ENCODE measurements around the gene SRMS.
A peak's percentile ranks its signal among the peaks of the same experiment; 100 is the strongest.

SRMS gene

DNA sequence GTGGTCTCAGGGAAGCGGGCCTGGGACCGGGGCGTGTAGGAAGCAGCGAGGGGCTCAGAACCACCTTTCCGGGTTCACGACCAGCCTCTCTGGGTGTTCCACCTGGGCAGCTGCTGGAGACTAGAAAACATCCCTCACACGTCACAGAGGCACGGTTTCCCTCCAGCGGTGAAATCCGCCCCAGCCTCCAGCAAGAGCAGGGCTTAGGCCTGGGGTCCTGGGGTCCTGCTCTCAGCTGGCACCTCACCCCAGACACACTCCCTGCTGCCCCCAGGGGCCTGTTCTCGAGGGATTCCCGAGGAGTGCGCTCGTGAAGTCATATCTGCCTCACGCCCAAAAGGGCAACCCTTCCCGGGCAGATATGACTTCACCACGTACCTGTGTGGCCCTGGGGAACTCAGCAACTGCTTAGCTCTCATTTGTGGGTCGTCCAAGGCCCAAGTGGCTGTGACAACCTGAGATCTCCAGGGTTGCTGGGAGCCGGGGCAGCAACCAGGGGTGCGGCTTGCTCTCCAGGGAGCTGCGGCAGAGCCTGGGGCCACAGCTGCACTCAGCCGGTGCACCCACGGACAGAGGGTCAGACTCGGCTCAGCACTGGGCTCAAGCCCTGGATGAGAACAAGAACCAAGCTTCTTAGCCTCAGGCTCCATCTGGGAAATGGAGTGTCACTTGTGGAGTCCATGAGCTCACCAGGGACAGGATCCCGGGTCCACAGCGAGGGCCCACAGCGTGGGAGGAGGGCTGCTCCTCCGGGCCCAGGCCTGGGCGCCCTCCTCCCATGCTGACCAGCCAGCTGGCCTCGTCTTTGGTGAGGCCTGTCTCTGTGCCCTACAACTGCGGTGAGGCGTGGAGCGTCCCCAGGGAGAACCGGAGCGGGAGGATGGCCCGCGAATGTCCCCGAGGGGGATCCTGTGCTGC is 7.1 kb upstream of the SRMS start:
- H3K27ac ChIP-seq: no peak overlapping the region
- H3K4me2 ChIP-seq (ENCODE audit: low read length): no peak overlapping the region
- H3K79me2 ChIP-seq: no peaks in the 10 kb centered on the region

DNA sequence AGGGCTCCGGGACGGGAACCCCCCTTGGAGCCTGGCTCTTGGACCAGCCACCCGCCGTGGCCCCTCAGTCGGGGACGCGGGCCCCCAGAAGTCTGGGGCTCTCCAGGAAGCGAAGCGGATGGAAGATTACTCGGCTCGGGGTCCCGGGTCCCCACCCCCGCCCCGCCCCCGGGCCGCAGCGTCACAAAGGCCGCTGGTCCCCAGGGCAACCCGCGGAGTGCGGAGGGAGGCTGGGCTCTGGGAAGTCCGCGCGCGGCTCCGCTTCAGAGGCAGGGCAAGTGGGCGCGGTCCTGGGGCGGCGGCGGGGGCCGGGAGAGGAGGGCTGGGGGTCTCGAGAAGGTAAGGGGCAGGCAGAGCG is 6.4 kb upstream of the SRMS start, which contains the start of gene FNDC11:
FNDC11 (plus strand) TSS at position 227 of the 358 bp plus-strand sequence. CDS start 1,505 bp downstream, outside the sequence.
- H3K9me3 ChIP-seq (ENCODE audit: control insufficient read depth, low read length): no peaks in the 10 kb centered on the region
- peak within 1 kb of the TSS; percentile 70 for H3K4me2 ChIP-seq (ENCODE audit: low read length)
- TF ChIP-seq, protein P1, sequence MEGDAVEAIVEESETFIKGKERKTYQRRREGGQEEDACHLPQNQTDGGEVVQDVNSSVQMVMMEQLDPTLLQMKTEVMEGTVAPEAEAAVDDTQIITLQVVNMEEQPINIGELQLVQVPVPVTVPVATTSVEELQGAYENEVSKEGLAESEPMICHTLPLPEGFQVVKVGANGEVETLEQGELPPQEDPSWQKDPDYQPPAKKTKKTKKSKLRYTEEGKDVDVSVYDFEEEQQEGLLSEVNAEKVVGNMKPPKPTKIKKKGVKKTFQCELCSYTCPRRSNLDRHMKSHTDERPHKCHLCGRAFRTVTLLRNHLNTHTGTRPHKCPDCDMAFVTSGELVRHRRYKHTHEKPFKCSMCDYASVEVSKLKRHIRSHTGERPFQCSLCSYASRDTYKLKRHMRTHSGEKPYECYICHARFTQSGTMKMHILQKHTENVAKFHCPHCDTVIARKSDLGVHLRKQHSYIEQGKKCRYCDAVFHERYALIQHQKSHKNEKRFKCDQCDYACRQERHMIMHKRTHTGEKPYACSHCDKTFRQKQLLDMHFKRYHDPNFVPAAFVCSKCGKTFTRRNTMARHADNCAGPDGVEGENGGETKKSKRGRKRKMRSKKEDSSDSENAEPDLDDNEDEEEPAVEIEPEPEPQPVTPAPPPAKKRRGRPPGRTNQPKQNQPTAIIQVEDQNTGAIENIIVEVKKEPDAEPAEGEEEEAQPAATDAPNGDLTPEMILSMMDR (IDR thresholded peaks at IDR 0.05): no peak
- H3K27me3 ChIP-seq (ENCODE audit: control insufficient read depth, insufficient read depth, low read length): no peaks in the 10 kb centered on the region
- H3K4me3 ChIP-seq (ENCODE audit: low read depth, low read length): peak within 1 kb of the TSS; percentile 18
- no peak within 1 kb of the TSS for H3K27ac ChIP-seq
- no peaks in the 10 kb centered on the region for H3K36me3 ChIP-seq (ENCODE audit: control insufficient read depth, insufficient read depth, low read length)
- H3K4me1 ChIP-seq: peaks cover 4% of the 10 kb centered on the region
- H3K79me2 ChIP-seq: no peaks in the 10 kb centered on the region
- H3K9ac ChIP-seq: no peak within 1 kb of the TSS
- peak within 1 kb of the TSS; percentile 55 for H2AFZ ChIP-seq

More for the DNA sequence above, 7.1 kb upstream of the SRMS start:
- no peak overlapping the region for H2AFZ ChIP-seq
- H3K27me3 ChIP-seq (ENCODE audit: control insufficient read depth, insufficient read depth, low read length): no peaks in the 10 kb centered on the region
- H3K9ac ChIP-seq: no peak overlapping the region
- TF ChIP-seq, protein P1 (IDR thresholded peaks at IDR 0.05): no peak
- H3K4me3 ChIP-seq (ENCODE audit: low read depth, low read length): no peak overlapping the region
- no peaks in the 10 kb centered on the region for H3K36me3 ChIP-seq (ENCODE audit: control insufficient read depth, insufficient read depth, low read length)
- H3K9me3 ChIP-seq (ENCODE audit: control insufficient read depth, low read length): no peaks in the 10 kb centered on the region
- peaks cover 4% of the 10 kb centered on the region for H3K4me1 ChIP-seq

DNA sequence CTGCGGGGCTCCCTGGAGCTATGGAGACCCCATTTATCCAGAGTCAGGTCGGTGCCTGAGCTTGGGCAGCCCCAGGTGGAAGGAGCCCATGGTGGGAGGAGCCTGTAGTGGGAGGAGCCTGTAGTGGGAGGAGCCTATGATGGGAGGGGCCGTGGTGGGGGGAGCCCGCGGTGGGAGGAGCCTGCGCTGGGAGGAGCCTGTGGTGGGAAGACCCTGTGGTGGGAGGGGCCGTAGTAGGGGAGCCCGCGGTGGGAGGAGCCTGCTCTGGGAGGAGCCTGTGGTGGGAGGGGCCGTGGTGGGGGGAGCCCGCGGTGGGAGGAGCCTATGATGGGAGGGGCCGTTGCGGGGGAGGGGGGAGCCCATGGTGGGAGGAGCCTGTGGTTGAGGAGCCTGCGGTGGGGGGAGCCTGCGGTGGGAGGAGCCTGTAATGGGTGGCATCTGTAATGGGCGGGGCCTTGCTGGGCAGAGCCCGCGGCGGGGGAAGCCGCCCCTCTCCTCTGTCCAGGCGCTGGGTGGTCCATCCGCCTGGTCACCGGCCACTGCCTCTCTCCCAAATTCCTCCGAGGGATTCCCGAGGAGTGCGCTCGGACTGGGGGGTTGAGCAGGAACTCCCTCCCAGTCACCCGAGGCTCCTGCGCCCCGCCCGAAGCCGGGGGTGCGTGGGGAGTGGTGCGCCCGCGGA is 5.8 kb upstream of the SRMS start:
- TF ChIP-seq, protein P1 (IDR thresholded peaks at IDR 0.05): no peak
- peak overlapping the region; percentile 18 for H3K4me3 ChIP-seq (ENCODE audit: low read depth, low read length)
- H3K9me3 ChIP-seq (ENCODE audit: control insufficient read depth, low read length): no peaks in the 10 kb centered on the region
- peaks cover 4% of the 10 kb centered on the region for H3K4me1 ChIP-seq
- no peaks in the 10 kb centered on the region for H3K27me3 ChIP-seq (ENCODE audit: control insufficient read depth, insufficient read depth, low read length)
- H3K79me2 ChIP-seq: no peaks in the 10 kb centered on the region
- H2AFZ ChIP-seq: peak overlapping the region; percentile 55
- H3K4me2 ChIP-seq (ENCODE audit: low read length): peak overlapping the region; percentile 70
- H3K36me3 ChIP-seq (ENCODE audit: control insufficient read depth, insufficient read depth, low read length): no peaks in the 10 kb centered on the region
- H3K27ac ChIP-seq: no peak overlapping the region
- H3K9ac ChIP-seq: no peak overlapping the region

DNA sequence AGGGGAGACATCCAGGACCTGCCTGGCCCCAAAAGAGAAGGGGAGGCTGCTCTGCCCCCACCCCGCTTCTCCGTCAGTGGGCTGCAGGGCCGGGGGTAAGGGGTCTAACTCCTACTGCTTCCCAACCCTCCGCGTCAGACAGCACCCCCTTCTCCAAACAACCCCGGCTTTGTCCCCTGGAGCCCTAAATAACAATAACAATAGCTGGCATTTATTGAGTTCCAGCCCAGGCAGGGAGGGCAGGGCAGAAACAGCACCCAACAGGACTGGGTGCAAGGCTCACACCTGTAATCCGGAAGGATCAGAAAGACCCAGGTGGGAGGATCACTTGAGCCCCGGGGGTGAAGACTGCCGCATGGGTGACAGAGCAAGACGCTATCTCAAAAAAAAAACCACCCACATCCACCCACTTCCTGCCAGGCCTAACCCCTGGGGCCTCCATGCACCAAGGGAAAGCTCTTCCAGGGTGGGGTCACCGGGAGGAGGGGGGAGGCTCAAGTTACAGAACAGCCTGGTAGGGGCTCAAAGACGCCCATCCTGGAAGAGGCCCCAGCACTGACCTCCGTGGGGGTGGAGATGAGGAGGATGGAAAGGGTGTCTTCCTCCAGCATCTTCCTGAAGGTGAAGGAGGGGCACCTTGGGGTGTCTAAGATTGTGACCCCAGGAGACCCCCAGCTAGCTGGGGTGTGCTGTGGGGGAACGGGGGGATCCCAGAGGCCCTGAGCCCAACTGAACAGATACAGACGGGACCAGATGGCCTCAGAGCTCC is 5.1 kb upstream of the SRMS start:
- Histone ChIP-seq H3K36me3 (ENCODE audit: control insufficient read depth, insufficient read depth, low read length) (no peaks in the 10 kb centered on the region), H3K4me1 (peaks cover 4% of the 10 kb centered on the region), H3K4me3 (ENCODE audit: low read depth, low read length) (no peak overlapping the region), H3K9ac (no peak overlapping the region), H3K9me3 (ENCODE audit: control insufficient read depth, low read length) (no peaks in the 10 kb centered on the region), H3K27me3 (ENCODE audit: control insufficient read depth, insufficient read depth, low read length) (no peaks in the 10 kb centered on the region), H3K79me2 (no peaks in the 10 kb centered on the region), H3K27ac (no peak overlapping the region), H2AFZ (peak overlapping the region; percentile 22), H3K4me2 (ENCODE audit: low read length) (no peak overlapping the region)
- TF ChIP-seq, protein P1 (IDR thresholded peaks at IDR 0.05): no peak
